Limb (tissue), 2 donors: ENCODE results near the gene KRTAP5-9.
"Not testable (repeated sequence)": the region's sequence is repeated elsewhere in the genome, so short reads cannot be mapped to it uniquely, and the experiment has no call there.

Experiments used
- DNase-seq, 2 donors: peaks; one replicate each; pipeline ENCODE4 v3.0.0-alpha.2; 2016; ENCODE audit errors: extremely low spot score in 2 of 2

The KRTAP5-9 gene

DNA sequence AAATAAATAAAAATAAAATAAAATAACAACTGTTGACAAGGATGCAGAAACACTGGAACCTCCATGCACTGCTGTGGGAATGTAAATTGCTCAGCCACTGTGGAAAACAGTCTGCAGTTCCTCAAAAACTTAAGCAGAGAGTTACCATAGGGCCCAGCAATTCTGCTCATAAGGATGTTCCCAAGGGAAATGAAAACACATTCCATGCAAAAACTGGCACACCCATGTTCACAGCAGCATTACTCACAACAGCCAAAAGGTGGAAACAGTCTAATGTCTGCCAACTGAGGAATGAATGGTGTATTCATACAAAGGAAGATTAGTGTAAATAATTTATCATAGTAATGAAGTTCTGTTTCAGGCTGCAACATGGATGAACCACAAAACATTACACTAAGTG is 13.9 kb downstream of the KRTAP5-9 start:
- no peak for DNase-seq

DNA sequence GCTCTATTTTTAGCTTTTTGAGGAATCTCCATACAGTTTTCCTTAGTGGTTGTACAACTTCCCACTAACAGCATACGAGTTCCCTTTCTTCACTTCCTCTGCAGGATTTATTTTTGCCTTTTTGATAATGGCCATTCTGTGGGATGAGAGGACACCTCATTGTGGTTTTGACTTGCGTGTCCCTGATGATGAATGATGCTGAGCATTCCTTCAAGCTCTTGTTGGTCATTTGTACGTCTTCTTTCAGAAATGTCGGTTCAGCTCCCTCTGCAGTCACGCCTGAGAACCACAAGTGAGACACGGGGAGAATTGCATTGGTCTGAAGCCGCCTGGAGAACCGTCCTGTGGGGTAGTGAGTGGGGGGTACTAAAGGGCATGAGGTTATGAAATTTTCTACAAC is 15.2 kb downstream of the KRTAP5-9 start:
- no peak for DNase-seq

DNA sequence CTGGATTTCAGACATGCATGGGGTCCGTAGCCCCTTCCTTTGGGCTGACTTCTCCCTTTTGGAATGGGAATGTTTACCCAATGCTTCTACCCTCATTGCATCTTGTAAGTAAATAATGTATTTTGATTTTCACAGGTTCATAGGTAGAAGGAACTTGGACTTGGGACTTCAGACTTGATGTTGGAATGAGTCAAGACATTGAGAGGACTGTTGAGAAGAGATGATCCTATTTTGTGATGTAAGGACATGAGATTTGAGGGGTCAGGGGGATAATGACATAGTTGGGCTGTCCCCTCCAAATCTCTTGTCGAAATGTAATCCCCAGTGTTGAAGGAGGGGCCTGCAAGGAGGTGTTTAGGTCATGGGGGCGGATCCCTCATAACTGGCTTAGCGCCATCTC is 16.2 kb downstream of the KRTAP5-9 start:
- DNase-seq, result no peak

DNA sequence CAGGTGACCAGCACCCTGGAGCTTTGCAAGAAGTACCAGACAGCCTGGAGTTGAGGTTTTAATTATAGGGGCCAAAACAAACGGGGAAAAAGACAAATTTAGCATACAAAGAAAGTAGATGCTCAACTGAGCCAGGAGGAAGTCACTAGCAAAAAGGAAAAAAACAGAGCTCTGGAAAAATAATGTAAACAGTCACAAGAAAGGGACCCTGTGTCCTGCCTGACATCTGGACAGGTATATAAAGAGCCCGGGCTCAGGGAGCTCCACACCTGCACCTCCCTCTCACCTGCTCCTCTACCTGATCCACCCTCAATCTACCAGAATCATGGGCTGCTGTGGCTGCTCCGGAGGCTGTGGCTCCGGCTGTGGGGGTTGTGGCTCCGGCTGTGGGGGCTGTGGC is 17.0 kb downstream of the KRTAP5-9 start, which contains the start of gene KRTAP5-10:
Gene KRTAP5-10 (plus strand): TSS at position 301 of the 400 bp plus-strand sequence. CDS start 25 bp downstream, at position 326.
- no peak for DNase-seq

- no peak for DNase-seq
Observed at GRCh38 chr11:71566081-71566620, 17.9 kb downstream of the KRTAP5-9 start.

- DNase-seq, result not testable (repeated sequence)
Observed at GRCh38 chr11:71566626-71567599, 18.7 kb downstream of the KRTAP5-9 start.

- not testable (repeated sequence) for DNase-seq
Observed at GRCh38 chr11:71567633-71568032, 19.4 kb downstream of the KRTAP5-9 start.

DNA sequence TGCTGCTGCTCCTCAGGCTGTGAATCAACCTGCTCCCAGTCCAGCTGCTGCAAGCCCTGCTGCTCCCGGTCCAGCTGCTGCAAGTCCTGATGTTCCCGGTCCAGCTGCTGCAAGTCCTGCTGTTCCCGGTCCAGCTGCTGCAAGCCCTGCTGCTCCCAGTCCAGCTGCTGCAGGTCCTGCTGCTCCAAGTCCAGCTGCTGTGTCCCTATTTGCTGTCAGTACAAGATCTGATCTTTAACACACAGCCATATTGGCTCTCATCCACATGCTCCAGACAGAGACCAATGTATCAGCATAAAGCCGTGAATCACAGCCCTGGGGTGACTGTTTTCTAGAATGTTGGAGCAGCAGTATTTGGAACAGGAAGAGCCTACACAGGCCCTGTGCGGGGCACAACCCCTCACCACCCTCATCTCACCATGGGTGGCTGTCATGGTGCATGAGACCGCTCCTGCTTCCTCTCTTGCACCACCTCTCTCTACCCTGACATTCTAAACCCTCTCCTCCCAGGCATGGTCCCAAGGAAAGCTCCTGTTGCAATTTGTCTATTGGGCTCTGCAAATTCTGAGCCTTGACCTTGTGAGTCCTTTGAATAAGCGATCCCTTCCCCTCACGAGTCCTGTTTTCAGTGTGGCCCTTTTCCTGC is 20.6 kb downstream of the KRTAP5-9 start:
- DNase-seq, result peak; percentile 43 to 53

DNA sequence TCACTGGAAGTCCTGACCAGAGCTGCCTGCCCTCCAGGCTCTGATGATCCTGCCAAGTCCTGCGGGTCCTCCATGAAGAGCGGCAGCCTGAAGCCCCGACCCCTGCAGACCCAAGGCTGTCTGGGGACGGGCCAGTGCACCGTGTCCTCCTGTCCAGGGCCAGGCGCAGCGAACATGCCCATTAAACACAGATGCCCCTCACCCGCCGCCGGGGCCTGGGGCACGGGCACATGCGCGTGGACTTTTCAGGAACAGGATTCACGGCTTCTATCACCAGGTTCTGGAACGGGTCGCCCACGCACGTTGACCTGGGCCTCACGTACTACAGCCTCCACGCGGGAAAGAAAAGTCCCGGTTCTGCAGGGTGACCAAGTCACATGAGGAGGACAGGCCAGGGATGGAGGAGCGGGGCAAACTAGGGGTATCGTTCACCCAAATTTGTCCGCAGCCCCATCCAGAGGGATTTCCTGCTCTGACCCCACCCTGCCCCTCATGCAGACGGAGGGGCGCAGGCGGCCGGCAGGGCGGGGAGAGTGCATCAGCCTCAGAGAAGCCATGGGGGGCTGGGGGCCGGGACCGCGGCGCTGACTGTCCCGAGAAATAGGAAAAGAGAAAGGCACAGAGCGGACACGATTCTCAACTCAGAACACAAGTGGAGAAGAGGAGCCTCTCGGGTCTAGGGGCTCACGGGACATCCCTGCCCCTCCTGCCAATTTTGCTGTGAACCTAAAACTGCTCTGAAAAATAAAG is 23.1 kb downstream of the KRTAP5-9 start:
- DNase-seq, result not testable (repeated sequence)

- no peak for DNase-seq
Observed at GRCh38 chr11:71572811-71573210, 24.6 kb downstream of the KRTAP5-9 start.

DNA sequence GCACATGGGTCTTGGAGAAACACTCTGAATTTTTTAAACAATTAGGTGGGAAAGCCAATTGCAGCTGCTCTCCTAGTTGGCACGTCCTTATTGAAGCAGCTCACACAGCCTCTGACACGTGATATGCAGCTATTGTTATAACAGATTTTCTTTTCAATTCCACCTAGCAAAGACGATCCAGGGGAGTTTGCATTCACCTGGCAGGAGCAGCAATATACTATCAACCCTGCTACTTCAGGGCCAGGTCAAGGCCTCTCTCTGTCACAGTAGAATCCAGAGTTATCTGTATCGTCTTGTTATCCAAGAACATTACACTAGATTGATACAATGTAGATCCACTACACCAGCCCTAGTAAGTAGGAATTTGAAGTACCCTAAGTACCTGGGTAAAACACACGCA is 26.2 kb downstream of the KRTAP5-9 start:
- no peak for DNase-seq

- DNase-seq, result no peak
Observed at GRCh38 chr11:71575723-71576424, 27.7 kb downstream of the KRTAP5-9 start.

- not testable (repeated sequence) for DNase-seq
Observed at GRCh38 chr11:71576688-71577465, 28.7 kb downstream of the KRTAP5-9 start.

GRCh38 chr11:71577469-71578004 is 29.3 kb downstream of the KRTAP5-9 start:
- DNase-seq, result no peak

DNA sequence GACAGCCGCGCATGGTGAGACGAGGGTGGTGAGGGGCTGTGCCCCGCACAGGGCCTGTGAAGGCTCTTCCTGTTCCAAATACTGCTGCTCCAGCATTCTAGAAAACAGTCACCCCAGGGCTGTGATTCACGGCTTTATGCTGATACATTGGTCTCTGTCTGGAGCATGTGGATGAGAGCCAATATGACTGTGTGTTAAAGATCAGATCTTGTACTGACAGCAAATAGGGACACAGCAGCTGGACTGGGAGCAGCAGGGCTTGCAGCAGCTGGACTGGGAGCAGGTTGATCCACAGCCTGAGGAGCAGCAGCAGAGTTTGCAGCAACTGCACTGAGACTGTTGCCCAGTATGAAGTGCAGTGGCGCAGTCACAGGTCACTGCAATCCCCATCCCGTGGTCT is 31.3 kb downstream of the KRTAP5-9 start:
- peak in 1 of 2 donors; percentile 15 for DNase-seq

- DNase-seq, result peak; percentile 15 to 44
Observed at GRCh38 chr11:71580057-71581003, 32.1 kb downstream of the KRTAP5-9 start.

DNA sequence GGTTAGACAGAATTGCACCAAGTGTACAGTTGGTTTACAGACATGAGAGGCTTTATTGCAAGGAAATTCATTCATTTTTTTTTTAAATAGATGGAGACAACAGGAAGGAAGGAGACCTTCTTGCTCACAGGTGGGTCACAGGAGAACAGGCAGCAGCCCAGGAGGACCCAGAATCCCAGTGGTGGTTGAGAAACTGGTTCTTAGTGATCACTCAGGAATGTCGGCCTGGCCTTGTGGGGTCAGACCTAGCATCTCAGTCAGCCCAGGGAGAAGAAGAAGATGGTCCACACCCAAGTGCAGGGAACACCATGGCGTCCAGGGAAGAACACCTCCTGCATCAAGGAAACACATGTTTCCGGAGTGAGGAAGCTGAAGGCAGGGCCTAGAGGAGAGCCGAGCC is 33.6 kb downstream of the KRTAP5-9 start:
- no peak for DNase-seq

GRCh38 chr11:71582309-71582895 is 34.2 kb downstream of the KRTAP5-9 start, which contains the start of gene KRTAP5-11:
TSS of gene KRTAP5-11 (minus strand) at chr11:71582875. CDS start at chr11:71582837, 38 bp downstream.
- no peak for DNase-seq
